Measurements from ENCODE around the gene NSA2.
"Not testable (repeated sequence)": the region's sequence is repeated elsewhere in the genome, so short reads cannot be mapped to it uniquely, and the experiment has no call there.

NSA2 gene

DNA sequence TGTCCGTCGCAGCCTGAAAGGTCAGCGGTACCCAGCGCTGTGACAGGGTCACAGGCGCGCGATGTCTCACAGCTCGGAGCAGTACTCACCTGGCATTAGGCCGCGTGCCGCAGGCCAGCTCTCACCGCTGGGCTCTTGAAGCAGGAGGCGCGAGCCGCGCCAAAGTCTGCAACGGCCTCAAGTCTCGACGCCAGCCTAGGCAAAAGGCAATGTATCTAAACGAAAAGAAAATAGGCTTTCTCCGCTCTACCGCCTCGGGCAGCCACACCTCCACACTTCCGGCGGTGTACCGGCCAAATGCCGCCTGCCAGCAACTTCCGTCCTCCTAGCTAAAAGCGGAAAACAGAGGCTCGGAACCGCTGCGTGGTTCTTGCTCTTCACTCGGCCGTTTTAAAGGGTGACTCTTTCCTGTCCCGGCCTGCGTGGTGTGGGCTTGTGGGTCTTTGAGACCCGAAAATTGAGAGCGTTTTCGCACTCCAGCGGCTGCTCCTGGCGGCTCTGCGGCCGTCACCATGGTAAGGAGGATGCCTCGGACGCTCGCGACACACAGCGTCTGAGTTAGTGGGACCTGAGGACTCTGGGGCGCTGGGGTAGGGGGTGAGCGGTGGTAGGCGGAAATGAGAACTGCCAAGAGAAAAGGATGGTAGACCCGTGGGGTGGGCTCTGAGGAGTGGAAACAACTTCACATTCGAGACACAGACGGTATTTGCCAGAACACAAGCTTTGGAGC, at the start of gene NSA2, which contains the start of gene GFM2:
TSS of gene NSA2 (plus strand) at position 401 of the 730 bp plus-strand sequence. CDS start at position 513, 112 bp downstream.
TSS of gene GFM2 (minus strand) at position 269 of the 730 bp plus-strand sequence. CDS start 3,375 bp downstream, outside the sequence.
- peak; percentile 96 for DNase-seq
- TF ChIP-seq POLR2A (IDR thresholded peaks at IDR 0.05; ENCODE audit: low read length) (peak; percentile 66), GATA1 (IDR thresholded peaks at IDR 0.05; ENCODE audit: low read depth, low read length) (no peak)

DNA sequence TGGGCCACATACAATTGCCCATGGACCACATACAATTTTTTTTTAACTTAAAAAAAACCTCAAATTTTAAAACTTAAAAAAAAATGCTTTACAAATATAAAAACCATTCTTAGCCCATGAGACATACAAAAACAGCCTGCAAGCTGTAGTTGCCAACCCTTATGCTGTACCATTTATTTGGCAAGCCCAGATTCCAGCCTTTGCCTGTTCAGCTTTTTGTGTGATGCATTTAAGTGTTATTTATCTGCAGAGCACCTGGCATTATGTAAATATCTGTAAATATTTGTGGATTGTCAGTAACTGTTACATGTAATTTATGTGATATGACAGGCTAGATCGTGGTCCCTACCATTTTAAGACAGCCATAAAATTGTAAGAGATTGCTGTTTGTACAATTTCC, 49.5 kb upstream of the NSA2 start:
- TF ChIP-seq POLR2A (IDR thresholded peaks at IDR 0.05; ENCODE audit: low read length), result no peak
- TF ChIP-seq GATA1 (IDR thresholded peaks at IDR 0.05; ENCODE audit: low read depth, low read length), result no peak
- DNase-seq, result no peak

GRCh38 chr5:74722271-74722670, 44.8 kb upstream of the NSA2 start:
- TF ChIP-seq GATA1 (IDR thresholded peaks at IDR 0.05; ENCODE audit: low read depth, low read length) (no peak), POLR2A (IDR thresholded peaks at IDR 0.05; ENCODE audit: low read length) (no peak)
- DNase-seq, result no peak

DNA sequence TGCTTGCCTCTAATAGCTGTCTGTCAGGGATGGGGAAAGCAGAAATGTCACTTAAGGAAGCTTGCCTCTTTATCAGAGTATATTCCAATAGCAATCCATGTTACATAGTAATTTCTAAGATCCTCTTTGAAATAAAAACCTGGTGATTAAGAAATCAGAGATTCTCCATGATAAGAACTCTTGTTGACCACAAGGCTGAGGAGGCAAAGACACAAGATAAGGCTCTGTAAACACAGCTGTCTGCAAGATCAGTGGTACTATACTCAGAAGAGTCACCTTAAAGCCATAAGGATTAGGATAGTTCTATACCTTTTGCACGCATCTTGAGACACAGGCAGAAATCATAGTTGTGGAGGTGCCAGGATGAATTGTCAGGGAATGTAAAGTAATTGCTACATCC, 41.7 kb upstream of the NSA2 start:
- peak in 1 of 2 experiments; percentile 4 for DNase-seq
- no peak for TF ChIP-seq GATA1 (IDR thresholded peaks at IDR 0.05; ENCODE audit: low read depth, low read length)
- TF ChIP-seq POLR2A (IDR thresholded peaks at IDR 0.05; ENCODE audit: low read length), result no peak

- no peak for TF ChIP-seq GATA1 (IDR thresholded peaks at IDR 0.05; ENCODE audit: low read depth, low read length)
- no peak for TF ChIP-seq POLR2A (IDR thresholded peaks at IDR 0.05; ENCODE audit: low read length)
- no peak for DNase-seq
Measured at GRCh38 chr5:74736759-74737158, 30.3 kb upstream of the NSA2 start.

- no peak for DNase-seq
- TF ChIP-seq GATA1 (IDR thresholded peaks at IDR 0.05; ENCODE audit: low read depth, low read length) (no peak), POLR2A (IDR thresholded peaks at IDR 0.05; ENCODE audit: low read length) (no peak)
Measured at GRCh38 chr5:74738406-74738805, 28.6 kb upstream of the NSA2 start.

- not testable (repeated sequence) for DNase-seq
Measured at GRCh38 chr5:74748742-74749141, 18.3 kb upstream of the NSA2 start.

DNA sequence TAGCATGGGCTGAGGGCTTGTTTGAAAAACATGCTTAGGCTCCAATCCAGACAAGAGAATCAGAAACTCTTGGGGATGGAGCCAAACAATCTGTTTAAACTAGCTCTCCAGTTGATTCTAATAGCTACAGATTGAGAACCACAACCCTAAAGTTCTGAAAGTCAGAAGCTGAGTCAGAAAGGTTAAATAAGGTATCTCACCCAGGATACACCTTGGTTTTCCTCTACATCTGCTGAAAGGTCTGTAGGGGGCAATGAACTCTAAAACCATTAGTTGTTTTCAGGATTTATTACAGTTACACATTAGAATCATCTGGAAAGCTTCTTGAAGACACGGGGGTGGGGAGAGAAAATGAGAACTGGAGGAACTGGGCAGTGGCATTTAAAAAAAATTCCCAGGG, 5.8 kb upstream of the NSA2 start:
- TF ChIP-seq GATA1 (IDR thresholded peaks at IDR 0.05; ENCODE audit: low read depth, low read length) (no peak), POLR2A (IDR thresholded peaks at IDR 0.05; ENCODE audit: low read length) (no peak)
- no peak for DNase-seq

GRCh38 chr5:74762599-74762998, 4.5 kb upstream of the NSA2 start:
- TF ChIP-seq GATA1 (IDR thresholded peaks at IDR 0.05; ENCODE audit: low read depth, low read length) (no peak), POLR2A (IDR thresholded peaks at IDR 0.05; ENCODE audit: low read length) (no peak)
- peak in 1 of 2 experiments; percentile 3 for DNase-seq

- TF ChIP-seq GATA1 (IDR thresholded peaks at IDR 0.05; ENCODE audit: low read depth, low read length), result no peak
- TF ChIP-seq POLR2A (IDR thresholded peaks at IDR 0.05; ENCODE audit: low read length), result no peak
- DNase-seq, result no peak
Measured at GRCh38 chr5:74763504-74763903, 3.5 kb upstream of the NSA2 start.

DNA sequence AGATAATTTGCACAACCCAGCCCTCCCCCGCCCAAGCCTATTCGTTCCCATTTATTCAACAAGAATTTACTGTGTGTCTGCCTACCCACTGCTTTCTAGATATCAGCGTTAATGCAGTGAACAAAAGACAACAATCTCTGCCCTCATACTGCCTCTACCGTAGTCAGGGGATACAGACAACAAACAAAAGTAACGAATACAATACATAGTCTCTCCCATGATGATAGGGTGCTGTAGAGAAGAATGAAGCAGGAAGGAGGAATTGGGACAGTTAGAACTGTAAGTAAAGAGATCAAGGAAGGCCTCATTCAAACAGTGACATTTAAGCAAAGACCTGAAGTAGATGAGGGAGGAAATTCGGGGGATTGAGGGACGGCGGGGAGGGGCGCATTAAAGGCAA, 1.8 kb upstream of the NSA2 start:
- TF ChIP-seq GATA1 (IDR thresholded peaks at IDR 0.05; ENCODE audit: low read depth, low read length) (no peak), POLR2A (IDR thresholded peaks at IDR 0.05; ENCODE audit: low read length) (no peak)
- peak in 1 of 2 experiments; percentile 46 for DNase-seq

GRCh38 chr5:74765929-74766328, 1.1 kb upstream of the NSA2 start:
- no peak for TF ChIP-seq GATA1 (IDR thresholded peaks at IDR 0.05; ENCODE audit: low read depth, low read length)
- TF ChIP-seq POLR2A (IDR thresholded peaks at IDR 0.05; ENCODE audit: low read length), result no peak
- DNase-seq, result no peak

DNA sequence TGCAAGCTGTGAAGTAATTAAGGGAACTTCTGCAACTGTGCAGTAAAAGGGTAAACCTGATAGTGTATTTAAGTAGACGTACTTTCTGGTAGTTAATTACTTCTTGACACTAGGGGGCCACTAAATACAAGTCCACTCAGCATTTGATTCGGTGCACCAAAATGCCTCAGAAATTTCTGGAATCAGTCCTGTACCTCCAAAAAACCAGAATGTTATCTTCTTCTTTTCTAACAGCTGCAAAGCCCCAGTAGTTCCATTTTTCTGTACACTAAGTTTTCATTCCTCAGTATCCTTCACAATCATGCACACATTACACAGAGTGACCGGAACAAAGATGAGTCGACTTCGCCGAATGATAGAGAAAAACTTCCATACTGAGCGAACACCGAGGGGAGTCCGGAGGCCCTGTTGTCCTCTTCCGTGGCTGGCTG, 616 bp upstream of the NSA2 start:
- peak; percentile 76 to 80 for DNase-seq
- TF ChIP-seq GATA1 (IDR thresholded peaks at IDR 0.05; ENCODE audit: low read depth, low read length), result no peak
- TF ChIP-seq POLR2A (IDR thresholded peaks at IDR 0.05; ENCODE audit: low read length), result no peak

GRCh38 chr5:74767579-74767913, 497 bp downstream of the NSA2 start:
- TF ChIP-seq GATA1 (IDR thresholded peaks at IDR 0.05; ENCODE audit: low read depth, low read length), result no peak
- no peak for TF ChIP-seq POLR2A (IDR thresholded peaks at IDR 0.05; ENCODE audit: low read length)
- peak; percentile 68 to 75 for DNase-seq

DNA sequence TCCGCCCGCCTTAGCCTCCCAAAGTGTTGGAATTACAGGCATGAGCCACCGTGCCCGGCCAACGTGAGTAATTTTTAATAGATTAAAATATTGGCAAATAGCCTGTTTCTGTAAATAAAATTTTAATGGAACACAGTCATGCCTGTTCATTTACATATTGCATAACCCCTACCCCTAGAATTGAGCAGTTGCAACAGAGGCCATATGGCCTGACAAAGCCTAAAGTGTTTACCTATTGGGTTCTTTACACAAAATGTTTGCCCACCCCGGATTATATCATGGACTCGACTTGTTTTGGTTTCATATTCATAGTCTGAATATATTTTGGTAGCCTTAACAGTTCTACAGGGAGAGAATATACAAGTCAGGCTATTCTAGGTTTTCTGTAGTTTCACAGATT, 5.3 kb downstream of the NSA2 start:
- no peak for DNase-seq

More for the DNA sequence above, 5.3 kb downstream of the NSA2 start:
- TF ChIP-seq POLR2A (IDR thresholded peaks at IDR 0.05; ENCODE audit: low read length) (no peak), GATA1 (IDR thresholded peaks at IDR 0.05; ENCODE audit: low read depth, low read length) (no peak)

Data from erythroblast (primary cell).